Mammary epithelial cell (primary cell): ENCODE results near the gene LHX4.

Experiments
- EZH2 ChIP-seq: IDR thresholded peaks from 2 replicates; pipeline ENCODE4 v1.6.1; 2012; ENCODE audit warnings: low read length, inconsistent platforms, borderline replicate concordance
- TF ChIP-seq, protein P1 (sequence below), 2 donors: IDR thresholded peaks in 1 of 2; conservative IDR thresholded peaks in 1 of 2; 2 replicates each; pipeline ENCODE4 v1.5.1; 2011 to 2012; ENCODE audit warnings: inconsistent platforms in 2 of 2, low read length in 2 of 2, mild to moderate bottlenecking in 2 of 2, control low read depth in 1 of 2, low read depth in 1 of 2; ENCODE audit not compliant: insufficient read depth in 1 of 2; ENCODE audit errors: extremely low read depth in 1 of 2

DNA sequence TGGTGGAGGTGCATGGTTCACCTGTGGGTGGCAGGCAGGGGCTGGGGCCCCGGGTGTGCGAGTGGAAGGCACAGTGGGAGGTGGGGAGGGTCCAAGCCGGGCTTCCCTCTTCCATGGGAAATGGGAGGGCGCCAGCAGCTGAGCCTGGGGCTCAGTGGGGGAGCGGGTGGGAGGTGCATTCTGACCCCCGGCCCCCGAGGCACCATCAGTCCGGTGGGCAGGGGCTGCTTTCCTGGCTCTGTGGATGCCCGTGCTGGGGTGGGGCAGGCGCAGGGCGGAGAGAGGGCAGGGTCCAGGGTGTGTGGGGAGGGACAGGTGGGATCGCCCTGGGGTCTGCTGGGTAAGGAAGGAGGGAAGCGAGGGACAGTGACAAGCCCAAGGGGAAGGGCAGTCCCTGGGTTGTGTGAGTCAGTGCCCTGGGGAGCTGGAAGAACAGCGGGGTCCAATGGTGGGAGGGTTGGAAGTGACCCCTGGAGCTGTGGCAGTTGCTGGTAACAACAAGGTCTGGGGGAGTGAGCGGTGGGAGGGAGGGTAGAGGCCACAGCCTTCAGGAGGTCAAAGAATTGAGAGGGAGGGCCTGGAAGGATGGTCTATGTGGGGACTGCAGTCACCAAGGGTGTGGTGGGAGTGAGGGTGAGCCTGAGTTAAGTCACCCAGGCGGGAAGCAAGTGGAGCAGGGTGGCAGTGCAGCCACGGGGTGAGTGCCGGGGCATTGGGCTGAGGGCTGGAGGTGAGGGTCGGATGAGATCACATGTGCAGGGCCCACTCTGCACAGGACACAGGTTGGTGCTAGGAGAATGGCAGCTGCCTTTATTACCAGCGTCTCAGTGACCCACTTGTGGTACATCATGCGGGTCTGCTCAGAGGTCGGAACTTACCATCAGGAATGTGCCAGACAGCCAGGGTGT, 29.6 kb downstream of the LHX4 start:
- TF ChIP-seq, protein P1, sequence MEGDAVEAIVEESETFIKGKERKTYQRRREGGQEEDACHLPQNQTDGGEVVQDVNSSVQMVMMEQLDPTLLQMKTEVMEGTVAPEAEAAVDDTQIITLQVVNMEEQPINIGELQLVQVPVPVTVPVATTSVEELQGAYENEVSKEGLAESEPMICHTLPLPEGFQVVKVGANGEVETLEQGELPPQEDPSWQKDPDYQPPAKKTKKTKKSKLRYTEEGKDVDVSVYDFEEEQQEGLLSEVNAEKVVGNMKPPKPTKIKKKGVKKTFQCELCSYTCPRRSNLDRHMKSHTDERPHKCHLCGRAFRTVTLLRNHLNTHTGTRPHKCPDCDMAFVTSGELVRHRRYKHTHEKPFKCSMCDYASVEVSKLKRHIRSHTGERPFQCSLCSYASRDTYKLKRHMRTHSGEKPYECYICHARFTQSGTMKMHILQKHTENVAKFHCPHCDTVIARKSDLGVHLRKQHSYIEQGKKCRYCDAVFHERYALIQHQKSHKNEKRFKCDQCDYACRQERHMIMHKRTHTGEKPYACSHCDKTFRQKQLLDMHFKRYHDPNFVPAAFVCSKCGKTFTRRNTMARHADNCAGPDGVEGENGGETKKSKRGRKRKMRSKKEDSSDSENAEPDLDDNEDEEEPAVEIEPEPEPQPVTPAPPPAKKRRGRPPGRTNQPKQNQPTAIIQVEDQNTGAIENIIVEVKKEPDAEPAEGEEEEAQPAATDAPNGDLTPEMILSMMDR (conservative IDR thresholded peaks at IDR 0.05 in 1 of 2, IDR thresholded peaks at IDR 0.05 in 1 of 2; ENCODE audit: extremely low read depth in 1 of 2, insufficient read depth in 1 of 2, low read depth in 1 of 2, low read length in 2 of 2), result no peak
- TF ChIP-seq EZH2, result no peak
